ENCODE results near the gene BCL2.
"Not testable (repeated sequence)": the region's sequence is repeated elsewhere in the genome, so short reads cannot be mapped to it uniquely, and the experiment has no call there.

BCL2 gene

DNA sequence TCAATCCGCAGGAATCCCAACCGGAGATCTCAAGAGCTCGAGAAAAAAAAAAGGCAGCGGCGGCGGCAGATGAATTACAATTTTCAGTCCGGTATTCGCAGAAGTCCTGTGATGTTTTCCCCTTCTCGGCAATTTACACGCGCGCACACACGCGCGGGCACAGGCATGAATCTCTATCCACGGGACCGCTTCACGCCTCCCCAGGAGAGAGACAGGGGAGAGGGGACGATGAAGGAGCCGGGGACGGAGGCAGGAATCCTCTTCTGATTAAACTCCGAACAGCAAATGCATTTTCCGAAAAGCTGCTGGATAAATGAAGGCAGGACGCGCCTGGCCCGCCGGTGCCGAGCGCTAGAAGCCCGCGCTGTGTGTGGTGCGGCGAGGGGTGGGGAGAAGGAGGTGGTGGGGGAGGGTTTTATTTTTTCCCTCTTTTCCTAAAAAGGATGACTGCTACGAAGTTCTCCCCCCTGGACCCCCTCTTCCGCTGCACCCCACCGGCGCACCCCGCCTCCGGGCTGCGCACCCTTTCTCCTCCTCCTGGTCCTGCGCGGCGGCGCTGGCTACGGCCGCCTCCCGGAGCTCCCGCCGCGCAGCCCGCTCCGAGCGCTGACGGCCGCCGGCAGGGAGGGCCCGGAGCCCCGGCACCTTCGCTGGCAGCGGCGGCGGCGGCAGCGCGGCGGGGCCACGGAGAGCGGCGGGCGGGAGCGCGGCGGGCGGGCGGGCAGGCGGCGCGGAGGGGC lies at the start of gene BCL2:
TSS of gene BCL2 (minus strand) at position 387 of the 740 bp plus-strand sequence.
- H3K4me3 Mint-ChIP-seq, result peak within 1 kb of the TSS; percentile 99
- peak within 1 kb of the TSS; percentile 97 for H3K27ac Mint-ChIP-seq
- no peaks in the 10 kb centered on the region for H3K9me3 Mint-ChIP-seq
- peaks cover 47% of the 10 kb centered on the region for H3K4me1 Mint-ChIP-seq (ENCODE audit: low read depth)
- no peaks in the 10 kb centered on the region for H3K27me3 Mint-ChIP-seq
- H3K36me3 Mint-ChIP-seq (ENCODE audit: low read depth), result peaks cover 31% of the 10 kb centered on the region

GRCh38 chr18:63368611-63369010 lies 49.0 kb upstream of the BCL2 start:
- Mint-ChIP-seq H3K36me3 (ENCODE audit: low read depth) (peaks cover 14% of the 10 kb centered on the region), H3K4me1 (ENCODE audit: low read depth) (peaks cover 41% of the 10 kb centered on the region), H3K27ac (no peak overlapping the region), H3K9me3 (peaks cover 6% of the 10 kb centered on the region), H3K27me3 (no peaks in the 10 kb centered on the region), H3K4me3 (peak overlapping the region; percentile 98)

GRCh38 chr18:63367053-63367953 lies 47.7 kb upstream of the BCL2 start, which contains the start of gene KDSR:
KDSR (minus strand) TSS chr18:63367206; CDS start chr18:63367118, 88 bp downstream.
- Mint-ChIP-seq H3K9me3 (peaks cover 6% of the 10 kb centered on the region), H3K27me3 (no peaks in the 10 kb centered on the region), H3K4me3 (peak within 1 kb of the TSS; percentile 98), H3K27ac (peak within 1 kb of the TSS; percentile 94), H3K4me1 (ENCODE audit: low read depth) (peaks cover 42% of the 10 kb centered on the region), H3K36me3 (ENCODE audit: low read depth) (peaks cover 16% of the 10 kb centered on the region)

DNA sequence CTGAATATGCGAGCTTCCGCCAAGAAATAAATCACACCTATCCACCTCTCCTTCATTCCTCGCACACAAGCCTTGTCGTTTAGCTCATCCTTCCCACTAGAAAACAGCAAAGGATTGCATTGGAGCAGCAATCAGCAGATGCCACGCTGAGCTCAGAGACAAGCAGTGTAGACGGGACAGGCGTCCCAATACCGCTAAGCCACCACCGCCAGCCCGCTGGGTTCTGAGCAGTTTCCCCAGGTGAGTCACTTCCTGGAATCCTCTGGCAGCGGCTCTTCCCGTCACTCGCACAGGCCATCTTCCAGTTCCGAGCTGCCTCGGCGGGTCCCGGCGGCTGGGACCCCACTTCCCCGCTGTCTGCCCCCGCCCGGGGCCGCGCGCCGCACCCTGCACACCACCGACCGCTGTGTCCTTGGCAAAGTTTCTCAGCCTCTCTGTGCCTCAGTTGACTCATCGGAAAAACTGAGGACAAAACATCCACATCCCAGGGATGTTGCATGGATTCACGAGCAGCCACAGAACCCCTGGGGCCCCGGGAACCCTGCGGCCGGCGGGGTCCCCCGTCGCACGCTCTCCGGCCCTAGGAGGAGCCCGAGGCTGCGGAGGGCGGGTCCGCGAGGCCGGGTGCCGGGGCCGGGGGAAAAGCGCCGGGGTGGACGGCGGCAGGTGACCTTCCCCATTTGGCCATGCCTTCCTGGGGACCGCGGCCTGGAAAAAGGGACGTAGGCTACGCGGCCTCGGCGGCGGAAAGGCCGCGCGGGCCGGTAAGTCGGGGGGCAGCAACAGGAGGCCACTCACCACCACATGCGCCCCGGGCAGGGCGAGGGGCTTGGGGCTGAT lies 46.9 kb upstream of the BCL2 start:
- peak overlapping the region; percentile 94 for H3K27ac Mint-ChIP-seq
- H3K4me1 Mint-ChIP-seq (ENCODE audit: low read depth), result peaks cover 42% of the 10 kb centered on the region
- peaks cover 21% of the 10 kb centered on the region for H3K36me3 Mint-ChIP-seq (ENCODE audit: low read depth)
- H3K4me3 Mint-ChIP-seq, result peak overlapping the region; percentile 98
- H3K9me3 Mint-ChIP-seq, result peaks cover 6% of the 10 kb centered on the region
- no peaks in the 10 kb centered on the region for H3K27me3 Mint-ChIP-seq

DNA sequence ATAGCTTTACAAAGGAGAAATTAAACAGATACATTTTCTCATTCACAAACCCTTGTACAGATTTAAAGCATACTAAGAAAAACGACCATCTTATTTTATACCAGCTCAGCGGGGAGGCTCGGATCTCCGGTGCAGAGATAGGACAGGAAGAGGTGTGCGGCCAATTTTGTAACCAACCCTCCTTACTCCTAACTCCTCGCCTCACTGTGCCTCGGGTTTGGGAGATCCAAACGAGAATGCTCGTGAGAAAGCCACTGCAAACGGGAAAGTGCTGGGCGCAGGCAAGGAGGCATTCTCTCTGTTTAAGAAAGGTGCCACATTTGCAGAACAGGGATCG lies 46.3 kb upstream of the BCL2 start:
- no peaks in the 10 kb centered on the region for H3K27me3 Mint-ChIP-seq
- peak overlapping the region; percentile 94 for H3K27ac Mint-ChIP-seq
- peaks cover 42% of the 10 kb centered on the region for H3K4me1 Mint-ChIP-seq (ENCODE audit: low read depth)
- H3K36me3 Mint-ChIP-seq (ENCODE audit: low read depth), result peaks cover 21% of the 10 kb centered on the region
- H3K4me3 Mint-ChIP-seq, result peak overlapping the region; percentile 98
- H3K9me3 Mint-ChIP-seq, result peaks cover 6% of the 10 kb centered on the region

- peaks cover 41% of the 10 kb centered on the region for H3K4me1 Mint-ChIP-seq (ENCODE audit: low read depth)
- peaks cover 34% of the 10 kb centered on the region for H3K36me3 Mint-ChIP-seq (ENCODE audit: low read depth)
- no peaks in the 10 kb centered on the region for H3K27me3 Mint-ChIP-seq
- peaks cover 3% of the 10 kb centered on the region for H3K9me3 Mint-ChIP-seq
- H3K27ac Mint-ChIP-seq, result no peak overlapping the region
- no peak overlapping the region for H3K4me3 Mint-ChIP-seq
These were observed 44.4 kb upstream of the BCL2 start for GRCh38 chr18:63363951-63364350.

- H3K9me3 Mint-ChIP-seq, H3K4me3 Mint-ChIP-seq, H3K27ac Mint-ChIP-seq, H3K27me3 Mint-ChIP-seq: not testable (repeated sequence)
- peaks cover 34% of the 10 kb centered on the region for H3K36me3 Mint-ChIP-seq (ENCODE audit: low read depth)
- peaks cover 36% of the 10 kb centered on the region for H3K4me1 Mint-ChIP-seq (ENCODE audit: low read depth)
These were observed 43.9 kb upstream of the BCL2 start for GRCh38 chr18:63363420-63363819.

GRCh38 chr18:63356272-63356896 lies 36.8 kb upstream of the BCL2 start:
- no peaks in the 10 kb centered on the region for H3K4me1 Mint-ChIP-seq (ENCODE audit: low read depth)
- no peak overlapping the region for H3K4me3 Mint-ChIP-seq
- H3K36me3 Mint-ChIP-seq (ENCODE audit: low read depth), result peaks cover 51% of the 10 kb centered on the region
- H3K27ac Mint-ChIP-seq, result no peak overlapping the region
- no peaks in the 10 kb centered on the region for H3K9me3 Mint-ChIP-seq
- no peaks in the 10 kb centered on the region for H3K27me3 Mint-ChIP-seq

- Mint-ChIP-seq H3K9me3 (no peaks in the 10 kb centered on the region), H3K27me3 (no peaks in the 10 kb centered on the region), H3K4me3 (no peak overlapping the region), H3K4me1 (ENCODE audit: low read depth) (no peaks in the 10 kb centered on the region), H3K27ac (no peak overlapping the region), H3K36me3 (ENCODE audit: low read depth) (peaks cover 63% of the 10 kb centered on the region)
These were observed 30.7 kb upstream of the BCL2 start for GRCh38 chr18:63350230-63350629.

DNA sequence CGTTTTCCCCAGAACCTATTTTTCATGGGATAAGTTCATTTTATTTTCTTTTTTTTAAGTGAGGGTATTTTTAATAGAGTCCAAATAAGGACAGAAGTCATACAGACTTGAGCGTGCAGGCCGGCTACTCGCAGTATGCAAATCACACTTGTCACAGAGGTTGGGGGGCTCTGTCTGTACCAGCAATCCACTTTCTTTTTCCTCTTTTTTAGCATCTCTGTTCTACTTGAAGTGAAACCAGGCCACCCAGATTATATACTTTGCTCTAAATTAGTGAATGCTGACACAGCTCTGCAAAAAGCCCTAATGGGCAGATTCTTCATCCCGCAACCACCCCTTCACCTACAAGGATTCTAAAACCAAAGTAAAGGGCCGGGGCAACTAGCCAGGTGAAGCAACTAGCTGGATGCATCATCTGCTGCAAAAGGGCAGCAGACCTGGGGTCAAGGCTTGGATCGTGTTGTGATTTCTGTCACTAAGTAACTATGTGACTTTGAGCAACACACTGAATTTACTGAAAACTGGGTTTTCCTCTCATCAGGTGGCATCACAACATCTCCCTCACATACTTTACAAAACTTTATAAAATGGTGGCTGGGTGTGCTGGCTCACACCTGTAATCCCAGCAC lies 29.1 kb upstream of the BCL2 start:
- Mint-ChIP-seq H3K4me1 (ENCODE audit: low read depth) (no peaks in the 10 kb centered on the region), H3K27ac (no peak overlapping the region), H3K4me3 (no peak overlapping the region), H3K27me3 (no peaks in the 10 kb centered on the region), H3K36me3 (ENCODE audit: low read depth) (peaks cover 65% of the 10 kb centered on the region), H3K9me3 (no peaks in the 10 kb centered on the region)

DNA sequence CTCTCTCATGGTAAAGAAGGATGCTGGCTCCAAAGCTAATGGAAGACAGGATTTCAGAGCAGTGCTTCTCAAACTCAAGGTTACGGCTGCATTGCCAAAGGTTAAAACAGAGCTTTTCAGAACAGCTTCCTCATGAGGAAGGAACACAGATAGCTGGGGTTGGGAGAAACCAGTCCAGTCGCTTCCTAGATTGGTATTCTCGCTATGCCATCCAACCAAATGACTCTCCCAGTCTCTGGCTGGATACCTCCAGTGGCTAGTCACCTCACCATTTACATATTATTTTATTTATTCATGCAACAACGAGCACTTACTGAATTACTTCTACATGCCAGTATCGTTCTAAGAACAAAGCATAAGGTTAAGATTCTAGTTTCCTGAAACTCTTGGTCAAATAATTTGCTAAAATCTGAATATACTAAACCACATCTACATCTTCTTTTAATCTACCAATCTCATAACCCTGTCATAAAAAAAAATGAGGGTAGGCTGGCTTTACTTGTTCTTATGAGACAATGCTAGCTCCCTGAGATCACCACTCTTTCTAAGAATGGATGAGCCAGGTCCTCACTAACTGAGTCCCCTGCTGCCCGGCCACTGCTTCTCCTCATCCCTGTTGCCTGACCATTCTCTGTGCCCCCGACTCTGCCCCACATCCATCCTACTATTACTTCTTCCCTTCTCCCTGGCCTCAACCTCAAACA lies 27.1 kb upstream of the BCL2 start:
- no peaks in the 10 kb centered on the region for H3K9me3 Mint-ChIP-seq
- H3K36me3 Mint-ChIP-seq (ENCODE audit: low read depth), result peaks cover 68% of the 10 kb centered on the region
- H3K4me3 Mint-ChIP-seq, result no peak overlapping the region
- no peaks in the 10 kb centered on the region for H3K27me3 Mint-ChIP-seq
- H3K27ac Mint-ChIP-seq, result no peak overlapping the region
- H3K4me1 Mint-ChIP-seq (ENCODE audit: low read depth), result no peaks in the 10 kb centered on the region

GRCh38 chr18:63346031-63346430 lies 26.5 kb upstream of the BCL2 start:
- Mint-ChIP-seq H3K27ac (no peak overlapping the region), H3K27me3 (no peaks in the 10 kb centered on the region), H3K36me3 (ENCODE audit: low read depth) (peaks cover 69% of the 10 kb centered on the region), H3K4me3 (no peak overlapping the region), H3K9me3 (no peaks in the 10 kb centered on the region), H3K4me1 (ENCODE audit: low read depth) (no peaks in the 10 kb centered on the region)

DNA sequence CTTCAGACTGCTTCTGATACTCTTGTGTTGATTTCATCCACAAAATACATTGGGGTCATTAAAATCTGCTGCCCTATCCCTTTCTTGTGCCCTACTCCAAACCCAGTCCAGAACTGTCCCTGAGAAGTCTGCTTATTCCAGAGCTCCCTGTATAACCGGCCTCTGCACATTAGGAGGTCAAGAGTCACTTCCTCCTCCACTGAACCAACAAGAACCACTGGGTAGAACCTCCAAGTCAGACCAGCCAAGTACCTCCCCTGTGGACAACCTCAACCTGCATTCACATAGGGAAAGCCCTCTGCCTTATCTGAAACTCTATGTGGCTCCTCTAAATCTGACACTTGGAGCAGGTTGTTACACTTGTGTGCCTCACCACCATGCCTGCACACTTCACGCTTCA lies 25.3 kb upstream of the BCL2 start:
- Mint-ChIP-seq H3K9me3 (no peaks in the 10 kb centered on the region), H3K27ac (no peak overlapping the region), H3K4me1 (ENCODE audit: low read depth) (no peaks in the 10 kb centered on the region), H3K36me3 (ENCODE audit: low read depth) (peaks cover 73% of the 10 kb centered on the region), H3K4me3 (no peak overlapping the region), H3K27me3 (no peaks in the 10 kb centered on the region)
